Thoracic aorta (tissue), 2 donors: ENCODE data around the gene SOCS3. TPM values are rescaled to one million over a fixed set of nuclear protein-coding genes. Genes with fewer than 3 reads are reported as not detected.

Source experiments
- ATAC-seq: fragments of 150-250 bp; one replicate; pipeline ENCODE4 v1.8.0; 2017; ENCODE audit warnings: low read depth; ENCODE audit not compliant: insufficient number of reproducible peaks, low FRiP score
- DNase-seq: peaks from one replicate; pipeline ENCODE4 v3.0.0-alpha.2; 2020; ENCODE audit warnings: low spot score
- H3K27ac ChIP-seq, 2 donors: fragments of 200-600 bp; sonication (generic); 1 replicate in 1 of 2; 2 replicates in 1 of 2; pipeline ENCODE4 v1.5.1; 2016; ENCODE audit warnings: mild to moderate bottlenecking in 2 of 2, moderate library complexity in 2 of 2
- H3K27me3 ChIP-seq: fragments of 200-600 bp; sonication (generic); replicated peaks from 2 replicates; pipeline ENCODE4 v1.6.0; 2016; ENCODE audit warnings: mild to moderate bottlenecking; ENCODE audit not compliant: insufficient read depth
- H3K36me3 ChIP-seq: fragments of 200-600 bp; sonication (generic); one replicate; pipeline ENCODE4 v1.5.1; 2016
- H3K4me1 ChIP-seq, 2 donors: fragments of 200-600 bp; sonication (generic); 1 replicate in 1 of 2; 2 replicates in 1 of 2; pipeline versions ENCODE4 v1.5.1 to v1.6.0; 2016; ENCODE audit warnings: low read depth in 2 of 2, mild to moderate bottlenecking in 1 of 2; ENCODE audit not compliant: control insufficient read depth in 1 of 2
- H3K4me3 ChIP-seq: fragments of 200-600 bp; sonication (generic); 2 replicates; pipeline ENCODE4 v1.5.1; 2016; ENCODE audit warnings: mild to moderate bottlenecking
- H3K9me3 ChIP-seq: fragments of 200-600 bp; sonication (generic); 2 replicates; pipeline ENCODE4 v1.5.1; 2016
- CTCF ChIP-seq: fragments of 200-600 bp; sonication (generic); IDR thresholded peaks from one replicate; pipeline ENCODE4 v1.5.1; 2019; ENCODE audit warnings: antibody characterized with exemption
- total RNA-seq, 2 donors: library from RNA; depleted of rRNA; stranded (reverse); fragments of >200 nt; gene quantifications; one replicate each; pipeline versions ENCODE4 v1.1.0 to v1.2.3, GENCODE V29; 2016

SOCS3 gene
- total RNA-seq, 2 donors from 2014 or later: 313 to 361 TPM

- no peaks in the 10 kb centered on the region for H3K36me3 ChIP-seq
- DNase-seq (no peak), ATAC-seq (peak; percentile 32)
- no peaks in the 10 kb centered on the region for H3K9me3 ChIP-seq
- peak overlapping the region; percentile 52 for H3K4me3 ChIP-seq
- H3K4me1 ChIP-seq: peaks cover 6 to 15% of the 10 kb centered on the region in 2 donors
- H3K27ac ChIP-seq: peak overlapping the region; percentile 50 to 67
- TF ChIP-seq CTCF: no peak
- no peaks in the 10 kb centered on the region for H3K27me3 ChIP-seq
Measured at GRCh38 chr17:78325076-78325687, 34.7 kb downstream of the SOCS3 start.

GRCh38 chr17:78324391-78325075, 35.3 kb downstream of the SOCS3 start:
- no peak for TF ChIP-seq CTCF
- Histone ChIP-seq H3K4me3 (peak overlapping the region; percentile 52), H3K27ac (peak overlapping the region; percentile 50 to 67)

GRCh38 chr17:78323826-78324390, 36.0 kb downstream of the SOCS3 start:
- Histone ChIP-seq H3K27me3 (no peaks in the 10 kb centered on the region), H3K27ac (peak overlapping the region; percentile 50 to 67), H3K36me3 (no peaks in the 10 kb centered on the region), H3K4me1 (peaks cover 6 to 15% of the 10 kb centered on the region in 2 donors), H3K9me3 (no peaks in the 10 kb centered on the region), H3K4me3 (peak overlapping the region; percentile 52)
- ATAC-seq (no peak), DNase-seq (no peak)
- no peak for TF ChIP-seq CTCF

More at GRCh38 chr17:78324391-78325075, 35.3 kb downstream of the SOCS3 start:
- Histone ChIP-seq H3K36me3 (no peaks in the 10 kb centered on the region), H3K27me3 (no peaks in the 10 kb centered on the region), H3K9me3 (no peaks in the 10 kb centered on the region), H3K4me1 (peaks cover 6 to 15% of the 10 kb centered on the region in 2 donors)
- ATAC-seq (peak; percentile 86), DNase-seq (no peak)

GRCh38 chr17:78322858-78323455, 36.9 kb downstream of the SOCS3 start:
- peaks cover 6 to 15% of the 10 kb centered on the region in 2 donors for H3K4me1 ChIP-seq
- no peak for ATAC-seq
- no peak for DNase-seq
- H3K36me3 ChIP-seq: no peaks in the 10 kb centered on the region
- H3K9me3 ChIP-seq: no peaks in the 10 kb centered on the region
- no peak overlapping the region for H3K4me3 ChIP-seq
- TF ChIP-seq CTCF: no peak
- no peaks in the 10 kb centered on the region for H3K27me3 ChIP-seq
- no peak overlapping the region for H3K27ac ChIP-seq

- no peaks in the 10 kb centered on the region for H3K36me3 ChIP-seq
- no peak for DNase-seq
- H3K9me3 ChIP-seq: no peaks in the 10 kb centered on the region
- no peak overlapping the region for H3K27ac ChIP-seq
- no peaks in the 10 kb centered on the region for H3K27me3 ChIP-seq
- TF ChIP-seq CTCF: no peak
- no peak overlapping the region for H3K4me3 ChIP-seq
- H3K4me1 ChIP-seq: peaks cover 6 to 15% of the 10 kb centered on the region in 2 donors
- no peak for ATAC-seq
Measured at GRCh38 chr17:78322327-78322857, 37.5 kb downstream of the SOCS3 start.
